ENCODE results near the gene FBRSL1.

The FBRSL1 gene

DNA sequence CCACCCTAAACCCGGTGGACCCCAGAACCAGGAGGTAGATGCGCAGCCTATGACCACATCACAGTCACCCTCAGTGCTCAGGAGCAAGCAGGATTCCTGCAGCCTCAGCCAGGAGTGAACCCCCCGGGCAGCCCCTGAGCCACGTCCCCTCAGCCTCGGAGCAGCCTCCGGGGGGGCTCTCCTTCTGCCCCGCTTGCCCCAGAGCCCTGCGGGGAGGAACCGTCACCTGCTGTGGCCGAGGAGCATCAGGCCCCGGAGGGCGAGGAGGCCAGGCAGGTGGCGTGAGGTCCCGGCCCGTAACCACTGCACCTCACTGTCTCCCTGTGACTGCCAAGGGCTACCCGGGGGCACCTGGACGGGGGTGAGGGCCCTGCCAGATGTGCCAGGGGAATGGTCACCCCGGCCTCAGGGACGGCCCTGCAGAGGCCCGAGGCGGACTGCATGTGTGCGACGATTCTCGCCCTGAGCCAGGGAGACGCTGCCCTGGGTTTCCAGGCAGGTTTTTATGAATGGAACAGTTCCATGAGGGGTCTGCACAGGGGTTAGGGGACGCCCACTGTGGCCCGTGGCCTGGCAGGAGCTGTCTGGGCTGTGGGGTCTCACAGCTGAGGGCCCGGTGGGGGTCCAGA lies 58.6 kb downstream of the FBRSL1 start:
- TF ChIP-seq, protein P1, sequence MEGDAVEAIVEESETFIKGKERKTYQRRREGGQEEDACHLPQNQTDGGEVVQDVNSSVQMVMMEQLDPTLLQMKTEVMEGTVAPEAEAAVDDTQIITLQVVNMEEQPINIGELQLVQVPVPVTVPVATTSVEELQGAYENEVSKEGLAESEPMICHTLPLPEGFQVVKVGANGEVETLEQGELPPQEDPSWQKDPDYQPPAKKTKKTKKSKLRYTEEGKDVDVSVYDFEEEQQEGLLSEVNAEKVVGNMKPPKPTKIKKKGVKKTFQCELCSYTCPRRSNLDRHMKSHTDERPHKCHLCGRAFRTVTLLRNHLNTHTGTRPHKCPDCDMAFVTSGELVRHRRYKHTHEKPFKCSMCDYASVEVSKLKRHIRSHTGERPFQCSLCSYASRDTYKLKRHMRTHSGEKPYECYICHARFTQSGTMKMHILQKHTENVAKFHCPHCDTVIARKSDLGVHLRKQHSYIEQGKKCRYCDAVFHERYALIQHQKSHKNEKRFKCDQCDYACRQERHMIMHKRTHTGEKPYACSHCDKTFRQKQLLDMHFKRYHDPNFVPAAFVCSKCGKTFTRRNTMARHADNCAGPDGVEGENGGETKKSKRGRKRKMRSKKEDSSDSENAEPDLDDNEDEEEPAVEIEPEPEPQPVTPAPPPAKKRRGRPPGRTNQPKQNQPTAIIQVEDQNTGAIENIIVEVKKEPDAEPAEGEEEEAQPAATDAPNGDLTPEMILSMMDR (IDR thresholded peaks at IDR 0.05; ENCODE audit: borderline replicate concordance, control extremely low read depth, extremely low read depth, insufficient read depth, missing control alignments): no peak
- in situ Hi-C loops (cut with MboI; ENCODE audit: low sequenced_read_pairs, unreplicated experiment): no loop called here

GRCh38 chr12:132549059-132549458 lies 59.1 kb downstream of the FBRSL1 start:
- TF ChIP-seq, protein P1 (IDR thresholded peaks at IDR 0.05; ENCODE audit: borderline replicate concordance, control extremely low read depth, extremely low read depth, insufficient read depth, missing control alignments): no peak
- no peak for DNase-seq (ENCODE audit: low spot score)
- in situ Hi-C loops (cut with MboI; ENCODE audit: low sequenced_read_pairs, unreplicated experiment): no loop called here

More for the DNA sequence above, 58.6 kb downstream of the FBRSL1 start:
- no peak for DNase-seq (ENCODE audit: low spot score)

DNA sequence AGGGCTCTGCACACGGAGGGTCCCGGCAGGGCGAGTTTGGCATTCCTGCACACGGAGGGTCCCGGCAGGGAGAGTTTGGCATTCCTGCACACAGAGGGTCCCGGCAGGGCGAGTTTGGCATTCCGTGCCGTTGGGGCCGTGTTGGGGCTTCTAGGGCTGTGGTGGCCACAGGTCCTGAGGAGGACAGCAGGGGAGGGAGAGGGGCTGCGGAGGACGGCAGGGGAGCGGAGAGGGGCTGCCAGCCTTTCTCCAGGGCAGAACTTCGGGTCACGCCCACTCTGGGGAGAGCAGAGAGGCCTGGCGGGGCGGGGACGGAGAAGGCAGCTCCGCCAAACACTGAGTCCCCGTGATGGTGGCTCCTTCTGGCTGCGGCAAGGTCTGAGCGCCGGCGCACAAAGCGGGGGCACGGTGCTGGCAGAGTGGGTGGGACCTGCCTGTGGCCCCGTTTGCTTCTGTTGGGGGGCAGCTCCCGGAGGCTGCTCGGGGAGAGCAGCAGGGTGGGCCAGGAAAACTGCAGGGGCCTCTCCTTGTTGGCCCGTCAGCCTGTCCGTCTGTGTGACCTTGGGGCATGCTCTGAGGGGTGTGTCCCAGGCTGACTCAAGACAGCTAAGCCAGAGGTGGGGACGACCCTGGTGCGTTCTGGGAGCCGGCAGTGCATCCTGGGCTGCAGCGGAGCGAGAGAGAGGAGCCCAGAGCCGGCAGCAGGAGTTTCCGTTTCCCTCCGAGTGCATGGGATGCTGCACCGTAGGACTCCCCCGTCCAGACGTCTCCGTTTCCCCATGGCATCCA lies 60.3 kb downstream of the FBRSL1 start:
- DNase-seq (ENCODE audit: low spot score): no peak
- in situ Hi-C loops (cut with MboI; ENCODE audit: low sequenced_read_pairs, unreplicated experiment): no loop called here
- TF ChIP-seq, protein P1 (IDR thresholded peaks at IDR 0.05; ENCODE audit: borderline replicate concordance, control extremely low read depth, extremely low read depth, insufficient read depth, missing control alignments): no peak

DNA sequence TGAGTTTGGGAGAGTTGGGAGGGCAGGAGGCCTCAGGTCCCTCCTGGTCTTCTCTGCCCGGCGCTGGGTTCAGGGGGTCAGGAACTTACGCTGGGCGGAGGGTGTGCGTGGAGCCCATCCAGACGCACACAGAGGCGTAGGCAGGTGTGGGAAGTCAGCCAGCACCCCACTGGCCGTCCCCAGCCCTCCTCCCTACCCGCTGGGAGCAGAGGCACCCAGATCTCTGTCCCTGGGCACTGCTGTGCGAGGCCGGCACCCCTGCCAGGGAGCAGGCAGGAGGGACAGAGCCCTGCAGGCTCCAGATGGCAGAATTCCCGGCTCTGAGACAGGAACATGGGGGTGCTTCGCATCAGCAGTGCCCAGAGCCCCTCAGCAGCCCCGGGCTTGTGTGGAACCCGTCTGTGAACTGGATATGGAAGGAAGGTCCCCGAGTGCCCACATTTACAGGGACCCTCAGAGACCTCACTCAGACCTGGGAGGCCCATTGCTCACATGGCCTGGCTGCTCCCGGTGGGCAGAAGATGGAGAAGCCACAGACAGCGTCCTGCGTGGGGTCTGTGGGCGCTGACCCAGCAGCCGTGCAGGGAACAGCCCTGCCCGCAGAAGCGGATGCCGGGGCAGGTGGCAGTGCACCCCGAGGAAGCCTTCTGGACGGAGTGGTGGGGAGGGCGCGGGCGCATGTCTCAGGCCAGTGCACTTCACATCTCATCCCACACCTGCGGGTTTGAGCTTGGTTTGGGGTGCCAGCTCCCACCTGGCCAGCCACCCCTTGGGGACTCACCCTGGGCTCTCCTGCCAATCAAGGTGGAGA lies 61.1 kb downstream of the FBRSL1 start:
- no peak for DNase-seq (ENCODE audit: low spot score)
- TF ChIP-seq, protein P1 (IDR thresholded peaks at IDR 0.05; ENCODE audit: borderline replicate concordance, control extremely low read depth, extremely low read depth, insufficient read depth, missing control alignments): no peak
- in situ Hi-C loops (cut with MboI; ENCODE audit: low sequenced_read_pairs, unreplicated experiment): no loop called here

- TF ChIP-seq, protein P1 (IDR thresholded peaks at IDR 0.05; ENCODE audit: borderline replicate concordance, control extremely low read depth, extremely low read depth, insufficient read depth, missing control alignments): no peak
- in situ Hi-C loops (cut with MboI; ENCODE audit: low sequenced_read_pairs, unreplicated experiment): no loop called here
- no peak for DNase-seq (ENCODE audit: low spot score)
Measured at GRCh38 chr12:132551641-132552031, 61.7 kb downstream of the FBRSL1 start.

GRCh38 chr12:132554845-132555630 lies 65.1 kb downstream of the FBRSL1 start:
- TF ChIP-seq, protein P1 (IDR thresholded peaks at IDR 0.05; ENCODE audit: borderline replicate concordance, control extremely low read depth, extremely low read depth, insufficient read depth, missing control alignments): no peak
- no peak for DNase-seq (ENCODE audit: low spot score)
- in situ Hi-C loops (cut with MboI; ENCODE audit: low sequenced_read_pairs, unreplicated experiment): no loop called here
